ENCODE measurements around the gene MB.

Gene MB

DNA sequence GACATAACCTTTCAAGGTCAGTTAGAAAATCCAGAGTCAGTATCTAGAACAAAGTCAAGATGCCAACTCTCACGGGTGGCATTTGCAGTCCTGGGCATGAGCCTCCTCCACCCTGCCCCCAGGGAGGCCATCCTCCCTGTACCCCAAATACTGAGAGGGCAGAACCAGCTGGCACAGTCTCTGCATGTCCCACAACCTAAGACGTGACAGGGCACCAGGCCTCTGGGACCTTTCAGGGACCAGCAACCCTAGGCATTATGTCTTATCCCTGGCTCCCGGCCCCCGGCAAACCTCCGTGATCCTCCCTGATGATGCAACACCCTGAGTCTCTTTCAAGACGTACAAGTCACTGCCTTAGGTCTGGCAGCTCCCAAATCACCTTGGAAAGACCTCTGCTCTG lies 2.0 kb downstream of the MB start:
- DNase-seq (ENCODE audit: low read depth): no peak

DNA sequence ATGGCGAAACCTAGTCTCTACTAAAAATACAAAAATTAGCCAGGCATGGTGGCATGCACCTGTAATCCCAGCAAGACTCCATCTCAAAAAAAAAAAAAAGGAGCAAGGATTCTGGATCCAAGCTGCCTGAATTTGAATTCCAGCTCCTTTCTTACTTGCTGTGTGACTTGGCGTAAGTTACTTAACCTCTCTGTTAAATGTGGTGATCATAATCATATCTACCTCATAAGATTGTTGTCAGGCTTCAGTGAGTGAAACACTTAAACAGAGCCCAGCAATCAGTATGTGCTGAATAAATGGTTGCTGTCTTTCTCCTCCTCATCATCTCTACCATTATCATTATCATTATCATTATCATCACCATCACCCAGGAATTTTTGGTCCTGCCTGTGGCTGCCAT lies 2.7 kb downstream of the MB start:
- DNase-seq (ENCODE audit: low read depth): no peak

DNA sequence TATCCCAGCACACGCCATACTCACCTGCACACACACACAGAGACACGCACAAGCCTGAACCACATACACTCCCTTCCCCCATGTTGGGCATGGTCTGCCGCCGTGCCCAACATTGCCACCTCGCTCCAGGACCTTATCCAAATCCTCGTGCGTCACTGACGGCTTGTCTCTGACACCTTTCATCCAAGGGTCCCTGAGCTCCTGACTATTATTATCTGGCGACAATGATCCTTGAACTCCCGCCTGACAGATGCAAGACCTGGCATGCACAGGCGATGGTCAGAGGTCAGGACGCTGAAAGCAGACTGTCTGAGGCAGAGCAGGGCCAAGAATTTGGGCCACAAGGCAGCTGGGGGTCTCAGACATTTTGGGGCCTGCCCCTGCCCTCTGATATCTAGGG lies 4.2 kb downstream of the MB start:
- no peak for DNase-seq (ENCODE audit: low read depth)

DNA sequence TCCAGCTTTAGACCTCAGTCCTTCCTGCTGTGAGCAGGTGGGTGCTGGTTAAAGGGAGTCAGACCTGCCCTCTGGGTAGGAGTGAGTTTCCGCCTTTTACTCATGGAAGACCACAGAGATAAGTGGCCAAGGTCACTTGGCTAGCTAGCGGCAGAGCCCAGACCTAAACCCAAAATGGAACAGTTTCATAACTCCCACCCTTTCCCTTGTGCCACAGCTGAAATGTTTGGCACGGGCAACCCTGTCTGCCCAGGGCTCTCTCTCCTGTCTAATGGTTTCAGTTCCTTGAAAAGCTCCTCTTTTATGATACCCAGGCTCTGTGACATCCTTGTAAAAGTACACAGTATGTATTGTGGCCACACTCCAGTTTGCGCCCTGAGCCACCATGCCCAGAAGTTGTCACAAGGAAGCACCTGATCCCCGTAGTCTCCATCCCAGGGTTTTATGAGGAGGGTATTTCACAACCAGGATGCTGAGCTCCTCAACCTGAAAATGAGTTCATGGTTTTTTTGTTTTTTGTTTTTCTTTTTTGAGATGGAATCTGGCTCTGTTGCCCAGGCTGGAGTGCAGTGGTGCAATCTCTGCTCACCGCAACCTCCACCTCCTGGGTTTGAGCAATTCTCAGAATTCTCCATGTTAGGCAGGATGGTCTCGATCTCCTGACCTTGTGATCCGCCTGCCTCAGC lies 5.1 kb downstream of the MB start:
- no peak for DNase-seq (ENCODE audit: low read depth)

DNA sequence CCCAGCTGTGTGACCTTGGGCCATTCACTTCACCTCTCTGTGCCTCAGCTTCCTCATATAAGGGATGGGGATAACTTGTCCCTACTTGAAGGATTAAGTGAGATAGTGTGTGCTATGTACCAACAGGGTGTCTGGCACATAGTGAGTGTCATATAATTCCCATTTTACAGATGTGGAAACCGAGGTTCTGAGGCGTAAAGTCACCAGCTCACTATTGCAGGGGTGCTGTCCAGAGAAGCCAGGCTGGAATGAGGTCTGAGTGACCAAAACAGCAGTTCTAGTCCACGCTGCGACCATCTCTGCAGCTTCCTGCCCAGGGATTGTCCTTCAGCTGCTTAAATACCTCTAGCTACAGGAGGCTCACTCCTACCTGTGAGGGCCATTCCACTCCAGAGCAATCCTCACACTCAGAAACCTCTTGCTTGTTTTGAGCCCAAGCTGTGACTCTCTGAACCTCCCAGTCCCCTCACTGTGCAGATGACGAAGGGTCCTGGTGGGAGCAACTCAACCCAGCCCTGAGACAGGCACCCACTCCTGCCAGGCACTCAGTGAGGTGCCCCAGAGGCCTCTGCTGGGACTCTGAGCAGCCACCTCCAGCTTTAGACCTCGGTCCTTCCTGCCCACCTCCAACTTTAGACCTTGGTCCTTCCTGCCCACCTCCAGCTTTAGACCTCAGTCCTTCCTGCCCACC lies 5.8 kb downstream of the MB start:
- no peak for DNase-seq (ENCODE audit: low read depth)

DNA sequence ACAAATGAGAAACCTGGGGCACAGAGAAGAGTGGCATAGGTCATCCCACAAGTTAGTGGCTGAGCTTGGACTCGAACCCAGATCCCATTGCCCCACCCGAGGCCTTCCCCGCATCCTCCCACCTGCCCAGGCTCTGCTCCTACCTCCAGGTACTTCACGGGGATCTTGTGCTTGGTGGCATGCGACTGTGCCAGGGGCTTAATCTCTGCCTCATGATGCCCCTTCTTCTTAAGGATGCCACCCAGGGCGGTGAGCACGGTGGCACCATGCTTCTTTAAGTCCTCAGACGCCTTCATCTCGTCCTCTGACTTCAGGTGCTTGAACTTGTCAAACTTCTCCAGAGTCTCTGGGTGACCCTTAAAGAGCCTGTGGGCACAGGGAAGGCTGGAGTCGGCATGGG lies 6.4 kb downstream of the MB start:
- DNase-seq (ENCODE audit: low read depth): no peak

DNA sequence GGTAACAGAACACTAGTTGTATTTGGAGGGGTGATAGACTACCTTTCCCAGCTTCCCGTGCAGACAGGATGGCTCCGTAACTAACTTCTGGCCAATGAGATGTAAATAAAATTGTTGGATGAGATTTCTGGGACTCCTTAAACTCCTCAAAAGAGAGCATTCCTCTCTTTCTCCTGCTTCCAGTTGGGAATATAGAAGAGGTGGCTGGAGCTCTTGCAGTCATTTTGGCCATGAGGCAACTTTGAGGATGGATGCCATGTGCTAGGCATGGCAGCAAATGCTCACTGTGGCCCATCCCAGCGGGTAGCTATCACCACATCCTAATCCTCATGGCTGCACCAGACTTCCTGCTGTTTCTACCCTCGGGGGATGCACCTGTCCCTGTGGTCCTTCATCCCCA lies 7.4 kb downstream of the MB start:
- DNase-seq (ENCODE audit: low read depth): no peak

DNA sequence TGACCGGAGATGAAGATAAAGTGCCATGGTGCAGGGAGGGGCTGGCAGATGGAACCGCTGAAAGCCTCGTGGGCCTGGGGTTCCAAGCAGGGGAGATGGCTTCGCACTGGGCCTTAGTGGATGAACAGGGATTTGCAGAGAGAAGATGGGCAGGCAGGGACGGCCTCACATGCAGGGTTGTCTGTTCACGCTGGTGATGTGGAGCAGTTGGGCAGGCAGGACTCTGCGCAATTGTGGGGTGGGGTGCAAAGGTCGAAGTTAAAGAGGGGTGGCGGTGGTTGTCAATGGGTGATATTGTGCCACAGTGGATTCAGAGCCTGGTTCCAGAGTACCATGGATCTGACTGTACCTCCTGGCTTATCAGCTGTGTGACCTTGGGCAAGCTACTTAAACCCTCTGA lies 7.9 kb downstream of the MB start:
- no peak for DNase-seq (ENCODE audit: low read depth)

DNA sequence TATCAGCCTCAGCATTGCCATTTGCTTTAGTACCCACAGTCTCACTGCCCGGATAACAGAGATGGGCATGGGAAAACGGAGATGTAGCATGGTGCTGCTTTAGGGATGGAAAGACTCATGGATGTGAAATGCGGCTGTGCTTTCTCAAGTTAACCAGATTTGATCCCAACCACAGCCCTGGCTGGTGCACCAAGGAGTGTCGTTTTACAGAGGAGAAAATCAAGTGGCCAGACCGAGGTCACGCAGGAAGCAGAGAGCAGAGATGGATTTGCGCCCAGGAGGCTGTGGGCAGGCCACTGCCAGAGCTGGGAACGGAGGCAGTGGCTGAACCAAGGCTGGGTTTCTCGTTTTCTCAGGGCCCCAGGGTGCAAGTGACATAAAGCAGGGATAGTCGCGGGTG lies 9.0 kb downstream of the MB start:
- DNase-seq (ENCODE audit: low read depth): no peak

DNA sequence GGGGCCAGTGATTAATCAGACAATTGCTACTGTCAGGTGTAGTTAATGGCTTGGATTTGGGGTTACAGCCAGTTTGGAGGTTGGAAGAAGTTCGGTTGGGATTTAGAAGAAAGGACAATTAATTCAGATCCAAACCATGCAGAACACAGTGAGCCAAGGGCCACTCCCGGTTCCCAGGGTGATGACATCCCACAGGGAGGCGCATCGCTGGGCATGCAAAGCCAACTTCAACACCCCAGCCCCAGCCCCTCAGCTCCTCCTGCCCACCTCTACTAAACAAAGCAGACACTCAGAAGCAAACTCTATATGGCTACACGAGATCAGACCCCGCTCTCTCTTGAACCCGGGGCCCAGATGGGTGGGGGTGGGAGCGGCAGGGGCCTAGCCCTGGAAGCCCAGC lies 10.2 kb downstream of the MB start:
- DNase-seq (ENCODE audit: low read depth): no peak

DNA sequence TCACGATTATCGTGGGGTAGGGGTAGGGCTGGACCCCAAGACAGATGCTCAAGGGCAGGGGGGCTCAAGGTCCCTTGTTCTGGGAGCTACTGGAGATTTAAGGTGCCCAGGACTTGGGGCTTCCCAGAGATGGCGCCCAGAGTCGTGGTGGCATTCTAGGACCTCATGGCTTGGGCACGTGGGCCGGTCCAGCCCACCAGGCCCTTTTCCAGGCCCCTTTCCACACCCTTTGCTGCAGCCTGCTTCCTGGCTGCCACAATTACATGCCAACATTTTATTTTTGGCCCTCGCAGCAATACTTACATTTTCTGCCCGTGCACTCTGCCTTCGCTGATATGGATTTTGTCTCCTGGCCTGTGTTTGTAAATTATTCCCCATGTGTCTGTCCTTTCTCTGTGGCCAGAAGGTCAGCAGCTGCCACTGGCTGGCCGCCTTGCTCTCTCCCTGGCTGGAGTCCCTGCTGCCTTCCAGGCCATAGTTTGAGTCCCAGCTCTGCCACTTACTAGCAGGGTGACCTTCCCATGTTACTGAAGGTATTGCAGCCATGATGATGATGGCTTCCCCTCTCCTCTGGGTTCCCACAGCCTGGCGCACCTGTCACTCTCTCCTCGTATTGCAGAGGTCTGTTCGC lies 11.2 kb downstream of the MB start:
- no peak for DNase-seq (ENCODE audit: low read depth)

DNA sequence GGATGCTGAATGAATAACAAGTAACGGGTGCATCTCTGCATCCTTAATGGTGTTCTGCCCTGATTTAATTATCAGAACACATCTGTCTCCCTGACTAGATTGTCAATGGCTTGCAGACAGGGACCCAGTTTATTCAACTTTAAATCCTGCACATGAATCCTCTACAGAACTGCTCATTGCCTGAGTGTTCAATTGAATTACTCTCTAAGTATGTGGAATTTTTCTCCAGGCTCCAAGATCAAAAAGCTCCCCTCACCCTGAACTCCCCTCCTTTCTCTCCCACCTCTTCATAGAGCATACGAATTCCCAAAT lies 11.8 kb downstream of the MB start:
- no peak for DNase-seq (ENCODE audit: low read depth)

DNA sequence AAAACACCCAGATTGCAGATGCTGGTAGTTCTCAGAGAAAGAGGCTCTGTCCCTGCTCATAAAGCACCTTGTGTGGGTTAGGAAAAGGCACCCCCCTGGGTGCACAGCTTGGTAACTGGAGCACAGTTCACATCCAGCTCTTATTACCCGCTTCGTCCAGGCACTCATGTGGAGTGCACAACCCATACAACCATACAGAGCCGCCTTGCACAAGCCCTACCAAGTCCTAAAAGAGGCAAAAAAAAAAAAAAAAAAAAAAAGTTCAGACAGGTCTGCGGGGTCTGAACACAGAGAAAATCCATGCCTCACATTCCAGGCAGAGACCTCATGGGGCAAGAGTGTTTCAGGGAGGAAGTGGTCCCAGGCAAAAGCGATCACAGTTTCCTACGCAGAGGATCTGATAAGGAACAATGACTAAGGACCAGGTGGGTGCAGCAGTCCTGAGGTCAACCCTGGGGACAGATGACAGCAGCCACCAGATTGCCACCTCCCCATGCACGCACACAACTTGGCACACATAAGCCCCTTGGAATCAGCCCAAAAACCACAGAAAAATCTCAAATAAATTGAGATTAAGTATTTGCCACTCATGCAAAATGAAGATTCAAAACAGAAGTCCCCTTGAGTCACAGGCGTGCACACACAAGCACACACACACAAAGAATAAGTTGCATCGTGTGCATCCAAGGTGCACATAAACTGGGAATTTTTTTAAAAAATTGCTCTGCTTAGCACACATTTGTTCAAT lies 12.3 kb downstream of the MB start:
- DNase-seq (ENCODE audit: low read depth): no peak

DNA sequence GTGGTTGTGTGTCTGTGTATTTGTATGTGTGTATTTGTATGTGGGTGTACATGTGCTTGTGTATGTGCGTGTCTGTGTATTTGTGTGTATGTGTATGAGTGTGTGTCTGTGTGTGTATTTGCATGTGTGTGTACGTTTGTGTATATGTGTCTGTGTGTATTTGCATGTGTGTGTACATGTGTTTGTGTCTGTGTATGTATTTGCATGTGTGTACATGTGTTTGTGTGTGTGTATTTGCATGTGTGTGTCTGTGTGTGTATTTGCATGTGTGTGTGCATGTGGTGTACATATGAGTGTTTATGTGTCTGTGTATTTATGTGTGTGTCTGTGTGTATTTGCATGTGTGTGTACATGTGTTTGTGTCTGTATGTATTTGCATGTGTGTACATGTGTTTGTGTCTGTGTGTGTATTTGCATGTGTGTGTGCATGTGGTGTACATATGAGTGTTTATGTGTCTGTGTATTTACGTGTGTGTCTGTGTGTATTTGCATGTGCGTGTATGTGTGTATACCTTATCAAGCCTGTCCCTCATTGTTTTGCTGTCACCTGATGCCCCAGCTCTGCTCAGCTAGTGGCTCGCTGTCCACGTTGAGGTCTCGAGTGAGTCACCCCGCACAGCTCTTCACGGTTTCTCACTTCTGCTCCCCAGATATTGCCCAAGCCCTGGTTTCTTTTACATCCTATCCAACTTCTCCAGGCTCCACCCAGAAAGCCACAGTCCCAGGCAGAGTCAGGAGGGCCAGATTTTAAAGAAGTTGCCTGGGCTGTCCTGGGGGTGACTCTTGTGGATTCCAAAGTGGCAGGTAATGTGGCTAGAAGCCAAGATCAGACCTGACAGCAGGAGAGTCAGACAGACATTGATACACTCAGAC lies 15.2 kb downstream of the MB start:
- DNase-seq (ENCODE audit: low read depth): no peak

DNA sequence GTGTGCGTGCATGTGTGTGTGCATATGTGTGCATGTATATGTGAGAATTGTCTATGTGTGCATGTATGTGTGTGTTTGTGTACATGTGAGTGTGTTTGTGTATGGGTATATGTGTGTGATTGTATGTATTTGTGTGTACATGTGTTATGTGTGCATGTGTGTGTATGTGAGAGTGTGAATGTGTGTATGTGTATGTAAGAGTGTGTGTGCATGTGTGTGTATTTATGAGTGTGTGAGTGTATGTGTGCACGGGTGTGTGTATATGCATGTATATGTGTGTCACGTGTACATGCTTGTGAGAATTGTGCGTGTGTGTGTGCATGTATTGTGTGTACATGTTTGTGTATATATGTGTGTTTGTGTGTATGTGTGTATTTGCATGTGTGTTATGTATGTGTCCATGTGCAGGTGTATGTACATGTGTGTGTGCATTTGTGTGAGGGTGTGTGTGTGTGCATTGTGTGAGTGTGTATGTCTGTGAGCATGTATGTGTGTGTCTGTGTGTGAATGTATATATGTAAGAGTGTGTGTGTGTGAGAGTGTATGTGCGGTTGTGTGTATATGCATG lies 16.0 kb downstream of the MB start:
- no peak for DNase-seq (ENCODE audit: low read depth)

DNA sequence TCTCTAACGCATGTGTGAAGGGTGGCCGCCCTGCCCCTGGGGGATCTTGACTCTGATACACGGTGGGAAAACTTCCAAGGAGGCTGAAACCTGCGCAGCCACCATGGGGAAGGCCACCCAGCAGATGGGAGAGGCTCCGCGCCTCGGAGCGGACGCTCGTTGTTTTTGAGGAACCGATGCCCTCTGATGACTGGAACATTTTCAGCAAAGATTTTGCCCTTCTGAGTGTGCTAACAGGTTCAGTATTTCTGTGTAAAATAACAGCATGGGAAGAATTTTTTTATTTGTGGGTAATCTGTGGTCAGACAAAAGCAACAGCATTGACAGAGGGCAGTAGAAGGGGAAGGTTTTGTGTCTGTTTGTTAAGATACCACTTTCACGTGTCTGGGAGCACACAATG lies 16.7 kb downstream of the MB start:
- DNase-seq (ENCODE audit: low read depth): no peak

DNA sequence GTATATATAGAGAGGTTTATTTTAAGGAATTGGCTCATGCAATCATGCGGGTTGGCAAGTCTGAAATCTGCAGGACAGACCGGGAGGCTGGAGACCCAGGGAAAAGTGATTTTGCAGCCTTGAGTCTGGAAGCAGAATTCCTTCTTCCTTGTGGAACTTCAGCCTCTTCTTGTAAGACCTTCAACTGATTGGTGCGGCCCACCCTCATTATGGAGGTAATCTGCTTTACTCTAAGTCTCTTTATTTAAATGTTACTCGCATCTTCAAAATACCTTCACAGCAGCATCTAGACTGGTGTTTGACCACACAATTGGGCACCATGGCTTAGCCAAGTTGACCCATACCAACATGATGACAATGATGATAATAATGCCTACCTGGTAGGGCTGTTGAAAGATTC lies 17.8 kb downstream of the MB start:
- DNase-seq (ENCODE audit: low read depth): no peak

DNA sequence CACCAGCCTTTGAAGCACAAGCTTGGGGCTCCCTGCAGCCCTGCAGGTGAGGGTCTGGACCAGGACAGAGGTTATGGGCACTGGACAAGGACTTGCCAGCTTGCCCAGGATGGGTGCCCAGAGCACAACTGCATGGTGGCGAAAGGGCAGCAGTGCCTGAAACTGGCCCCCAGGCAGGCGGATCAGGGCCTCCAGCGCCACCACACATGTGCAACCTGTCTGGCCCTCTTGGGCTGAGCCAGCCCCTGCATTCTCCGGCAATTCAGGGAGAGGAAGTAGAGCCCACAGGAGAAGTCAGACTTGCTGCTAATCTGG lies 18.8 kb downstream of the MB start:
- DNase-seq (ENCODE audit: low read depth): no peak

DNA sequence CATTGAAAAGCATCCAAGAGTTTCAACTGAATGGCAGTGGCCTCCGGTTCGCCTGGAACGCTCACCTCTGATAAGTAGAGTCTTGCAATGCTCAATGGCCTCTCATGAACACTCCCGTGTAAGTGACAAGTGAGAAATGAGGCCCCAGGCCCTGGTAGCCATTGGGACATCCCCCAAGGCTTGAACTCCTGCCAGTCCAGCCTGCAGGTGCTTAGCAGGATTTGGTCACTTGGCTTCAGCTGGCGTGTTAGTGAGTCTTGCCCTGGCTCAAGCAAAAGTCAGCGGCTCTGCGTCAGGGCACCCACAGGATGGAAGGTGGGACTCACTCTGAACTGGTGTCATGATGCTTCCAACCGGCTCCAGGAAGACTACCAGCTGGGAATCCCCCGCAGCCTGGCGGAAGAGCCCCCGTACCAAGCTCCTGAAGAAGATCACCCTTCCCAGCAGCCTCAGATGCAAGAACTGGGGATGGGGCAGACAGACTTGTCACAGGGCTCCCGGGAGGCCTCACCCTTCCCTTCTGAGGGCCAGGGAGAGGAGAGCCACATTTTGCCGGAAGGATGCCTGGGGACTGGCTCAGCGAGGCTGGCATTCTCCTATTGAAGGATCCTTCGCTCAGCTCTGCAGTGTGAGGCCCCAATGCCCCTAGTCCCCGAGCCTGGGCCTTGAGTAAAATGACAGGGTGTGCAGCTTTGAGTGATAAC lies 19.3 kb downstream of the MB start:
- DNase-seq (ENCODE audit: low read depth): no peak

DNA sequence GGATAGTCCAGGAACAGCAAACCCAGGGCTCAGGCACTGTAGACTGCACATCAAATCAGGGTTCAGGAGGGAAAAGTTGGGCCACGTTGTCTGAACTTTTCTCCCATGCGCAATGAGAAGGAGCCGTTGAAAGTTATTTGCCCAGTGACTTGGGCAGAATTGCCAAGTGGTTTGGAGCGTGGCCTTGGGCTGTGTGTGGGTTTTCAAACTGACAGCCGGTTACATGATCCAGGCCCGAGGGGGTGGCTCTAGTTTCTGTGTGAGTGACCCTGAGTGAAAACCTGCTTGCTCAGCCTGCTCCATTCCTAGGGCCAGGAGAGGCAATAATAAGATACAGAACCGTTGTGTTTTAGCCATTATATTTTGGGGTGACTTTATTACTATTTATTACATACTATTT lies 20.3 kb downstream of the MB start:
- no peak for DNase-seq (ENCODE audit: low read depth)

DNA sequence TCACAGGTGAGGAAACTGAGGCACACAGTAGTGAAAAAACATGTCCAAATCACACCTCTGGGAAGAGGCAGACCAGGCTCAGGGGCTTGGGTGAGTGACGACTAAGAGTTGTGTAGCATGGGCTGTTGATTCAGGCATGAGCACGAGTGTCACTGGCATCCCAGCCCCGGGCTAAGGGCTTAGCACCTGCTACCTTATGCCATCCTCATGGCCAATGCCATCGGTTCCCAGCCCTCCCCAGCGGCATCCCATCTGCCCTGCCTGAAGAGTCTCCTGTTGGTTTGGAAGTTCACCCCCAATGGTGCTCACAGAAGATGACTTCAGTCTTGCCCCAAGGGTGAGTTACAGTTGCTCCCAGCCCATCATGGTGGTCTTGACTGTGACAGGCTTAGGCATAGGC lies 22.4 kb downstream of the MB start:
- no peak for DNase-seq (ENCODE audit: low read depth)

Measured in stimulated activated CD4-positive, alpha-beta T cell treated with anti-CD3 and anti-CD28 coated beads, Interleukin-2, amount 100 ng/mL, for 4 hours (primary cell).